ENCODE data around the gene MYCBPAP.

MYCBPAP gene

DNA sequence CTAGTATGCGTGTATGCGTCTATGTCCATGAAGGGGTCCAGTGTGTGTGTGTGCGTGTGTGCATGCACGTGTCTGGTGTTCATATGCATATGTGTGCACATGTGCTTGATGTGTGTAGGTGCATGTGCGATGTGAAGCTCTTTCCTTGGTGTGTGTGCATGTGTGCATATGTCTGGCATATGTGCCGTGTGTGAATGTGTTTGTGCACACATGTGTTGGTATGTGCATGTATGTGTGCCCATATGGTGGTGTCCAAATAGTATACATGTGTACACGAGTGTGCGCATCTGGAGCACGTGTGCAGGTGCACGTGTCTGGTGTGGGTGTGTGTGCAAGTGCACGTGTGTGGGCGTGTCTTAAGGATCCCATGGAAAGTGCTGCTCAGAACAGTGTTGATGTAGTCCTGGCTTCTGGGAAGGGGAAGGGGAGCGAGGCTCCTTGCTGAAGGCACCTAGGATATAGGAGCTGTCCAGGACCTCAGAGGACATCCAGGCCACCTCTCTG, 69.3 kb downstream of the MYCBPAP start:
- peaks cover 66% of the 10 kb centered on the region for H3K27me3 ChIP-seq (ENCODE audit: insufficient read depth, low read depth)
- TF ChIP-seq, protein P1, sequence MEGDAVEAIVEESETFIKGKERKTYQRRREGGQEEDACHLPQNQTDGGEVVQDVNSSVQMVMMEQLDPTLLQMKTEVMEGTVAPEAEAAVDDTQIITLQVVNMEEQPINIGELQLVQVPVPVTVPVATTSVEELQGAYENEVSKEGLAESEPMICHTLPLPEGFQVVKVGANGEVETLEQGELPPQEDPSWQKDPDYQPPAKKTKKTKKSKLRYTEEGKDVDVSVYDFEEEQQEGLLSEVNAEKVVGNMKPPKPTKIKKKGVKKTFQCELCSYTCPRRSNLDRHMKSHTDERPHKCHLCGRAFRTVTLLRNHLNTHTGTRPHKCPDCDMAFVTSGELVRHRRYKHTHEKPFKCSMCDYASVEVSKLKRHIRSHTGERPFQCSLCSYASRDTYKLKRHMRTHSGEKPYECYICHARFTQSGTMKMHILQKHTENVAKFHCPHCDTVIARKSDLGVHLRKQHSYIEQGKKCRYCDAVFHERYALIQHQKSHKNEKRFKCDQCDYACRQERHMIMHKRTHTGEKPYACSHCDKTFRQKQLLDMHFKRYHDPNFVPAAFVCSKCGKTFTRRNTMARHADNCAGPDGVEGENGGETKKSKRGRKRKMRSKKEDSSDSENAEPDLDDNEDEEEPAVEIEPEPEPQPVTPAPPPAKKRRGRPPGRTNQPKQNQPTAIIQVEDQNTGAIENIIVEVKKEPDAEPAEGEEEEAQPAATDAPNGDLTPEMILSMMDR (conservative IDR thresholded peaks at IDR 0.05; ENCODE audit: low read depth, low read length) = no peak
- H3K4me3 ChIP-seq (IDR thresholded peaks at IDR 0.05; ENCODE audit: insufficient read depth, low read depth, low read length) = no peak overlapping the region

DNA sequence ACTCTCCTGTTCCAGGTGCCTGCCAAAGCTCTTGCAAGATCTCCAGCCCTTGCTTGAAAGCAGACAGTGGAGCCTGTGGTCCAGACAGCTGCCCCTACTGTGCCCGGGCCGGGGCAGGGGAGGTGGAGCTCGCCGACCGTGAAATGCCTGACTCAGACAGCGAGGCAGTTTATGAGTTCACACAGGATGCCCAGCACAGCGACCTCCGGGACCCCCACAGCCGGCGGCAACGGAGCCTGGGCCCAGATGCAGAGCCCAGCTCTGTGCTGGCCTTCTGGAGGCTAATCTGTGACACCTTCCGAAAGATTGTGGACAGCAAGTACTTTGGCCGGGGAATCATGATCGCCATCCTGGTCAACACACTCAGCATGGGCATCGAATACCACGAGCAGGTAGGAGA, 69.9 kb downstream of the MYCBPAP start:
- H3K79me2 ChIP-seq (ENCODE audit: insufficient read depth, low read depth) = no peaks in the 10 kb centered on the region
- H3K27me3 ChIP-seq (ENCODE audit: insufficient read depth, low read depth) = peaks cover 73% of the 10 kb centered on the region
- no peak overlapping the region for H3K4me2 ChIP-seq
- TF ChIP-seq, protein P1 (conservative IDR thresholded peaks at IDR 0.05; ENCODE audit: low read depth, low read length) = no peak
- no peaks in the 10 kb centered on the region for H3K4me1 ChIP-seq (ENCODE audit: low read depth, poor library complexity, severe bottlenecking)
- H4K20me1 ChIP-seq (ENCODE audit: insufficient read depth) = no peaks in the 10 kb centered on the region
- H3K27ac ChIP-seq = no peak overlapping the region
- no peaks in the 10 kb centered on the region for H3K36me3 ChIP-seq (ENCODE audit: insufficient read depth)
- H3K9ac ChIP-seq = no peak overlapping the region
- H3K4me3 ChIP-seq (IDR thresholded peaks at IDR 0.05; ENCODE audit: insufficient read depth, low read depth, low read length) = no peak overlapping the region
- H2AFZ ChIP-seq (ENCODE audit: low read depth) = no peak overlapping the region

More for the DNA sequence above, 69.3 kb downstream of the MYCBPAP start:
- Histone ChIP-seq H2AFZ (ENCODE audit: low read depth) (no peak overlapping the region), H3K4me2 (no peak overlapping the region), H4K20me1 (ENCODE audit: insufficient read depth) (no peaks in the 10 kb centered on the region), H3K36me3 (ENCODE audit: insufficient read depth) (no peaks in the 10 kb centered on the region), H3K27ac (no peak overlapping the region), H3K9ac (no peak overlapping the region), H3K79me2 (ENCODE audit: insufficient read depth, low read depth) (no peaks in the 10 kb centered on the region), H3K4me1 (ENCODE audit: low read depth, poor library complexity, severe bottlenecking) (no peaks in the 10 kb centered on the region)

DNA sequence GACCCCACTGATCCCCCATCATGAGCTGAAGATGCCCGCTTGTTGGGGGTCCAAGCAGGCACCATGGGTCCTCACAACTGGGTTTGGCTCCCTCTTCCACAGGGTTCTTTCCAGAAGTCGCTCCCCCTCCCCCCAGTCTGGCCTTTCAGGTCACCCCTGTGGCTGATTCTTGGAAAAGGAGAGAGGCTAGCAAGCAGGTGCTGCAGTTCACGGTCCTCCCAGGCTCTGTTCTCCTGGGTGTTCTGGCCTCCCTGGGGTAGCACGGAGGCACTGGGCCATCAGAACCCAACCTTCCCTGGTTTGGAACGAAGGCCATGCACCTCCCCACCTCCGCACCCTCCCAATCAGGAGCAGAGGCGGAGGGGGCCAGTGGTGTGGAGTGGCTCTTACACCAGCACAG, 71.2 kb downstream of the MYCBPAP start:
- no peak overlapping the region for H3K9ac ChIP-seq
- no peaks in the 10 kb centered on the region for H3K4me1 ChIP-seq (ENCODE audit: low read depth, poor library complexity, severe bottlenecking)
- TF ChIP-seq, protein P1 (conservative IDR thresholded peaks at IDR 0.05; ENCODE audit: low read depth, low read length) = no peak
- no peak overlapping the region for H3K4me3 ChIP-seq (IDR thresholded peaks at IDR 0.05; ENCODE audit: insufficient read depth, low read depth, low read length)
- no peaks in the 10 kb centered on the region for H3K79me2 ChIP-seq (ENCODE audit: insufficient read depth, low read depth)
- no peak overlapping the region for H3K27ac ChIP-seq
- no peaks in the 10 kb centered on the region for H3K36me3 ChIP-seq (ENCODE audit: insufficient read depth)
- H3K4me2 ChIP-seq = no peak overlapping the region
- no peaks in the 10 kb centered on the region for H4K20me1 ChIP-seq (ENCODE audit: insufficient read depth)
- peaks cover 84% of the 10 kb centered on the region for H3K27me3 ChIP-seq (ENCODE audit: insufficient read depth, low read depth)
- H2AFZ ChIP-seq (ENCODE audit: low read depth) = no peak overlapping the region

DNA sequence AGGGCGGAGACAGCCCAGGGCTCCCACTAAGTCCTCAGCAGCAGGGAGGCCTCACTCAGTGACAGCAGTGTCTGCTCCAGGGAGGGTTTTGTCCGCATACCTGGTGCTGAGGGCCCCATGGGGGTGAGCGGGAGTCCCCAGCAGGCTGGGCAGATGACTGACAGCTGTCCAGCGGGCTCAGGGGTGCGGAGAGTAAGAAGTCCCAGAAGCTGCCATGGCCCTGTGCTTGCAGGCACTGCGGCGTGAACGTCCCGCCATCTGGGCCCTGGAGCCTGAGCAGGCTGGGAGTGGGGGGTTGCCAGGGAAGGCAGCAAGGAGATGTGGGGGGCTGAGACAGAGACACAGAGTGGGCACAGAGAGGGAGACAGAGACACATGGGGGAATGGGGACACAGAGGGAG, 72.4 kb downstream of the MYCBPAP start:
- H3K79me2 ChIP-seq (ENCODE audit: insufficient read depth, low read depth) = no peaks in the 10 kb centered on the region
- H3K4me2 ChIP-seq = no peak overlapping the region
- H4K20me1 ChIP-seq (ENCODE audit: insufficient read depth) = no peaks in the 10 kb centered on the region
- no peak overlapping the region for H2AFZ ChIP-seq (ENCODE audit: low read depth)
- H3K27me3 ChIP-seq (ENCODE audit: insufficient read depth, low read depth) = peaks cover 96% of the 10 kb centered on the region
- H3K4me1 ChIP-seq (ENCODE audit: low read depth, poor library complexity, severe bottlenecking) = no peaks in the 10 kb centered on the region
- H3K4me3 ChIP-seq (IDR thresholded peaks at IDR 0.05; ENCODE audit: insufficient read depth, low read depth, low read length) = no peak overlapping the region
- no peak overlapping the region for H3K27ac ChIP-seq
- TF ChIP-seq, protein P1 (conservative IDR thresholded peaks at IDR 0.05; ENCODE audit: low read depth, low read length) = no peak
- no peaks in the 10 kb centered on the region for H3K36me3 ChIP-seq (ENCODE audit: insufficient read depth)
- H3K9ac ChIP-seq = no peak overlapping the region
